ENCODE measurements around the gene SLC35C1. TPM values are rescaled to one million over a fixed set of nuclear protein-coding genes. Genes with fewer than 3 reads are reported as not detected.
"Not testable (repeated sequence)": the region's sequence is repeated elsewhere in the genome, so short reads cannot be mapped to it uniquely, and the experiment has no call there.

The SLC35C1 gene
- total RNA-seq, 1 donor from 2014 or later = 12.0 TPM

DNA sequence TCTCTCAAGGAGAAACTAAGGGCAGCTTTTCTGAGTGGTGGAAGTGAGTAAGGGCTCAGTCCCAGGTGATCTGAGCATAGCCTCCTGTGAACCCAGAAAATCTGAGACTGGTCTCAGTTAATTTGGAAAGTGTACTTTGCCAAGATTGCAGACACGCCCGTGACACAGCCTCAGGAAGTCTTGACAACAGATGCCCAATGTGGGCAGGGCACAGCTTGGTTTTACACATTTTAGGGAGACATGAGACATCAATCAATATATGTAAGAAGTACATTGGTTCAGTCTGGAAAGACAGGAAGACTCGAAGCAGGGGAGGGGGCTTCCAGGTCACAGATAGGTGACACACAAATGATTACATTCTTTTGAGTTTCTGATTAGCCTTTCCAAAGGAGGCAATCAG is 28.8 kb downstream of the SLC35C1 start:
- intact Hi-C loops (cut with DNase I) = no loop called here
- ATAC-seq (no peak), DNase-seq (ENCODE audit: low spot score) (peak; percentile 42)

DNA sequence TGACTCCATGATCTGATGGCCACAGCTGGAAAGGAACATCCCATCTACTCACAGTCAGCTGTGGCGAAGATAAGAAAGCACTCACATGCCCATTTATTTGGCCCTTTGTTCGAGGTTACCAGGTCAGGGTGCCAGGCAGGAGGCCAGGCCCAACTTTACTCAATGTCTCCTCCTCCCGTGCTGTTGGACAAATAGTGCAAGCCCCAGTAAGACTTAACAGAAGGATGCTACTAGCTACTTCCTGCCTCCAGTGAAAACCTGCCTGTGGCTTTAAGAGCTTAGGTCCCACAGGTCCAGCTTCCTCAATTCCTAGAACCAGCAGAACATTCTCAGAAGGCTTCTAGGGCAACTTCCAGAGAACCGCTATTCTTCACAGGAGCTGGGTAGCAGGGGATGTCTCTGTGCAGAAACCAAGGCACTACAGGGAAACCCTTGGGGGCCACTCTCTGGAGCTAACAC is 29.4 kb downstream of the SLC35C1 start:
- DNase-seq (ENCODE audit: low spot score) (peak; percentile 14), ATAC-seq (peak; percentile 90)
- intact Hi-C loops (cut with DNase I) = no loop called here

DNA sequence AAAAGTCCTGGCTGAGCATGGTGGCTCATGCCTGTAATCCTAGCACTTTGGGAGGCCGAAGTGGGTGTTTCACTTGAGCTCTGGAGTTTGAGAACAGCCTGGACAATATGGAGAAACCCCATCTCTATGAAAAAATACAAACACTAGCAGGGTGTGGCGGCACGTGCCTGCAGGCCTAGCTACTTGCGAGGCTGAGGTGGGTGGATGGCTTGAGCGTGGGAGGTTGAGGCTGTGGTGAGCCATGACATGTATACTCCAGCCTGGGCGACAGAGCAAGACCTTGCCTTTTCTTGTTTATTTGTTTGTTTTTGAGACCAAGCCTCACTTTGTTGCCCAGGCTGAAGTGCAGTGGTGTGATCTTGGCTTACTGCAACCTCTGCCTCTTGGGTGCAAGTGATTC is 34.3 kb downstream of the SLC35C1 start:
- DNase-seq (ENCODE audit: low spot score) = no peak
- intact Hi-C loops (cut with DNase I) = no loop called here
- ATAC-seq = no peak

DNA sequence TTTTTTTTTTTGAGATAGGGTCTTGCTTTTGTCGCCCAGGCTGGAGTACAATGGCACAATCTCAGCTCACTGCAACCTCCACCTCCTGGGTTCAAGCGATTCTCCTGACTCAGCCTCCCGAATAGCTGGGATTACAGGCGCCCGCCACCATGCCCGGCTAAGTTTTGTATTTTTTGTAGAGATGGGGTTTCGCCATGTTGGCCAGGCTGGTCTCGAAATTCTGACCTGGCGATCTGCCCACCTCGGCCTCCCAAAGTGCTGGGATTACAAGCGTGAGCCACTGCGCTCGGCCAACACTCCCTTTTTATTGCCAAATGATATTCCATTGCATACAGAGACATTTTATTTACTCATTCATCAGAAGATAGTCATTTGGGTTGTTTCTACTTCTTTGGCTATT is 35.3 kb downstream of the SLC35C1 start:
- ATAC-seq; intact Hi-C loops (cut with DNase I); DNase-seq (ENCODE audit: low spot score): not testable (repeated sequence)

DNA sequence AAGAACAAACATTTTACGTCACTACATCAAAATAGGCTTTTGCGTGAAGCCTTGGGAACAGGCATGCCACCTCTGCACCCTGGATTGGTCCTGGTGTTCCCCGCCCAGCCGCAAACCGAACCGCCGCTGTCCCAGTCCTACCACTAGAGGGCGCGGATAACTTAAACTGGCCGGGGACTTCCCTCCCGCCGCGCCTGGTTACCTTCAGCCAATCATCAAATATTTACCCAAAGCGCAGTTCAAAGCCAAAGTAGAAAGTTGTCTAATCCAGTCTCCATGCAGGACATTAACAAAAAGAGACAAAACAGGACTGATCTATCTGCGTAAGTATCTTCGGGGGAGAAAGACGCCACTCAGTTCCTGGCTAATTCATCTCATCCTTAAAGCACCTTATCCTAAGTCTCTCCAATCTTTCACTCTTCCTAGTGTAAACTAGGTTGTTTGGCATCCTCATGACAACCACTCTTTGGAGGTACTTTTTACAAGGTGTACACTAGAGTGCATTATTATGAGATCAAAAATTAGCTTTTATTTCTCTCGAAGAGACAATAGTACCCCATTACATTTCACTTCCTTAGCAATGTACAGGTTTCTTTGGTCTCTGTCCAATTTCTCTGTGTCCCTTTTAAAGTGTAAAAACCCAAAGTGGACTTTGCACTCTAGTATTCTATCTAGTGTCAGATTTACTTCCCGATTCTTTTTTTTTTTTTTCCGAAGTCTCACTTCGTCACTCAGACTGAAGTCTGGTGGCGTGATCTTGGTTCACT is 38.4 kb downstream of the SLC35C1 start:
- ATAC-seq (peak; percentile 59), DNase-seq (ENCODE audit: low spot score) (peak; percentile 92)
- intact Hi-C loops (cut with DNase I) = no loop called here

DNA sequence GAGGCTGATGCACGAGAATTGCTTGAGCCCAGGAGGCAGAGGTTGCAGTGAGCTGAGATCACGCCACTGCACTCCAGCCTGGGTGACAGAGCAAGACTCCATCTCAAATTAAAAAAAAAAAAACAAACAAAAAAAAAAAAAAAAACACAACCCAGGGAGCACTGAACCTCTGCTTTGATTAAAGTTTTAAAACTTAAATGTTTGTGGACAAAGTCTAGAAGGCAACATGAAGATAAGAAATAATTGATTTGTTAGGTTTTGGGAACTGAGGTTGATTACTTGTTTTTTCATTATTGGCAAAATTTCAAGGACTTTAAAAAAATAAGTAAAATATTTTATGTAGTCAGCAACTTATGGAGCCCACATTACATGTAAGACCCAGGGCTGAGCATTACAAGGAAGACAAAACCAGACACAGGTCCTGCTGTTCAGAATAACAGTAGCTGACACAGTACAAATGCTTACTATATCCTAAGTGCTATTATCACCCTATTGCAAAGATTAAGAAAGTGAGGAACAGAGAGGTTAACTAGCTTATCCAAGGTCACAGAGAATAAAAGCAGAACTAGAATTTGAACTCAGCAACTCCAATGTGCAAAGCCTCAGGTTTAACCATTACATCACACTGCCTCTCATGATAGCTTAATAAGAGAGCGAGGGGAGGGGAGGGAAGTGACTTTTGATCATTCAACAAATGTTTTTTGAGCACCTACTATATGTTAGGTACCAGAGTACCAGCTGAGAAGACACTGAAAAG is 40.1 kb downstream of the SLC35C1 start:
- no peak for ATAC-seq
- intact Hi-C loops (cut with DNase I) = no loop called here

DNA sequence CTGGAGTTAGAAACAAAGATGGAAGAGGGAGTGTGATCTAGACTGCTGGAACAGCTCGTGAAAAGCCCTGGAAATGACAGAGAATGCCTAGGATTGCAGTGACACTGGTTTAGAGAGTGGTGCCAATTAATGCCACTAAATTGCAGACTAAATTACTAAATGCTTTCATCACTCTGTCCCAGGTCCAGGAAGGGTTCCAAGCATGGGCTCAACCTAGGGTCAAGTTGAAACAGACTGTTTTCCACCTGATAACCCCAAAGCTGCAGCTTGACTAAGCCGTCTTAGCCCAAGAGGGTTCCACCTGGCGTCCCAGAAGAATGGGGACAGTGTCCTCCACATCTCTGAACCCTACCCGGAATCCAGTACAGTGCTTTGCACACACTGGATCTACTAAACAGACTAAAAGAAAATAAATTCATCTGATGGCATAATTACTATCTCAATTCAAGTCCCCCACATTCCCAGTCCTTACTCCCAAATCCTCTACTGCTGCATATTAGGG is 41.3 kb downstream of the SLC35C1 start:
- intact Hi-C loops (cut with DNase I) = no loop called here
- ATAC-seq = no peak
- peak; percentile 52 for DNase-seq (ENCODE audit: low spot score)

More for the DNA sequence above, 40.1 kb downstream of the SLC35C1 start:
- no peak for DNase-seq (ENCODE audit: low spot score)

DNA sequence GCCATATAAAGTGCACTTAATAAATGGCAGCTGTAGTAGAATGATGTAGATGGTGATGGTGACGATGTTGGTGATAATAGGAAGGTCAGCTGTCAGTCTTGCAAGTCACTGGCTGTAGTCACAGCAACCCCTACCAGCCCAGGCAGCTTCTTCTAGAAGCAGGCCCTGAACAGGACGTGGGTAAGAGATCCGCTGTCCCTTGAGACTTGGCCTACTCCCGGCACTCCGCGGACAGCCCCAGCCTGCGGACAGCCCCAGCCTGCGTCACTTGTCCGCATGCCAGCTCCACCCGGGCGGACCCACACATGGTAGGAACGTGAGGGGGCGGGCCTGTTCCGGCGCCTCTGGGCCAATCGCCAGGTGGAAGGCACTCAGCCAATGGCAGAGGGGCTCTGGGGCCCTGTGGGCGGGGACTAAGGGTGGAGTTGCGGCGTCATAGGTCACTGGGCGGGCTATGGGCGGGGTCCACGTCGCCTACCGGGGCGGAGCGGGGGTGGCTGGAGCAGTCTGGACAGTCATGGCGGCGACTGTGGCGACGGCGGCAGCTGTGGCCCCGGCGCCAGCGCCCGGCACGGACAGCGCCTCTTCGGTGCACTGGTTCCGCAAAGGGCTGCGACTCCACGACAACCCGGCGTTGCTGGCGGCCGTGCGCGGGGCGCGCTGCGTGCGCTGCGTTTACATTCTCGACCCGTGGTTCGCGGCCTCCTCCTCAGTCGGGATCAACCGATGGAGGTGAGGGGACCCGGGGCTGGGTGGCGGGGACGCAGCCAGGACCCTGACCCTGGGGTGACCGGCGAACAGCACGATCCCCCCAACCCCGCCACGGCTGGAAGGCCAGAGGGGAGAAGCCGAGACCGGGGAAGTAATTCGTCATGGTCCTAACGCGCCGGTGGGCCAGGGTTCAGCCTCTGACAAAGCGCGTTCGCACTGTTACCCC is 42.3 kb downstream of the SLC35C1 start, which contains the start of gene CRY2:
TSS of gene CRY2 (plus strand) at position 502 of the 937 bp plus-strand sequence. CDS start at position 518, 16 bp downstream.
- ATAC-seq (peak; percentile 96), DNase-seq (ENCODE audit: low spot score) (peak; percentile 100)
- intact Hi-C loops (cut with DNase I) = no loop called here

DNA sequence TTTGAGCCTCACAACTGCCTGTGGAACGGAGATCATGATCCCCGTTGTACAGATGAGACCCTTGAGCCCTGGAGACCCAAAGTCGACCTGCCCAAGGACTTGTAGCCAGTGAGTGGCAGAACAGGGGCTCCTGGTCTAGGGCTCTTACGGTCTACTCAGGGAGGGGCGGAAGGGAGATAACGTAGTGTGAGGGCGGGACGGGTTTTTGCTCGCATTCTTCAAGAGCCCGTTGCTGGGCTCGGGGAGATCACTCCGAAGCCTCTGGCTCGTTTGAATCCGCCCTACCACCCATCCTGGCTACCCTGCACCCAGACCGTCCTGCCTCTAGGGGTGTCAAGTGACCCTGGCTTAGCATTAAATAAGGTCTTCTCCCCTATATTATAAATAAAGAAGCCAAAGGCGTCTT is 43.0 kb downstream of the SLC35C1 start:
- ATAC-seq (peak; percentile 8), DNase-seq (ENCODE audit: low spot score) (peak; percentile 69)
- intact Hi-C loops (cut with DNase I) = no loop called here

DNA sequence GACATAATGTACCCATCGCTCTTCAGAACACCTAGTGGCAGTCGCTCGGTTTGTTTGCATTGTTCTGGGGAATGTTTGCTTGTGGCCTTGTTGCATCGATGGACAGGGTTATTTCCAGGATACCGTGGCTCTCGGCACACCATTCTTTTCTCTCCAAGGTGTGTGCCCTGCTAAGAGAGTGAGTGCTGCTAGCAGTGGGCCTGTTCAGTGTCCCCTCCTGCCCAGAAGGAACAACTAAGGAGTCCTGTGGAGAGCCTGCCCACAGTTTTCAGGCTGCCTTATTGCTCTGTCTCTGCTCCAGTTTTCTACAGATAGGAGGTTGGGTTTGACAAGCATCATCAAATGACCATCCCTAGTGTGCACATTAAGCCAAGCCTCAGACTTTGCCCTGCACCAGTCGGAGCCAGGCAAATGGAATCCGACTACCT is 43.7 kb downstream of the SLC35C1 start:
- intact Hi-C loops (cut with DNase I) = no loop called here
- DNase-seq (ENCODE audit: low spot score) = peak; percentile 32
- ATAC-seq = no peak

DNA sequence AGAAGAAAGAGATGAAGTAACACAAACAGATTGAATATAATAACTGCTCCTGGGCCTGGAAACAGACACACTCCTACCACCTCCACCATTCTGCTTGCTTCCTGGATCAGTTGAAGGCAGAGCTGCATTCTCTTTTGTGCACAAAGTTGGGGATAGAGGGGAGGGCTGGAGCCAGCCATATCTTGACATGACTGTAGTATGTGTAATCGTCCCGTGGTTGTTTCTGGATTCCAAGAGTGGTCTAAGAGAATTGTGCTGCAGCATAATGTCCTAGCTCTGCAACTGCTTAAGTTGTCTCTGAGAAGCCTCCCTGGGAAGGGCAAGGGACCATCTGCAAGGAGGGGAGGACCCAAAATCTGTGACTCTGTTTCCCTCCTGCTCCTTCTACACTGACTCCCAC is 45.5 kb downstream of the SLC35C1 start:
- ATAC-seq = no peak
- DNase-seq (ENCODE audit: low spot score) = peak; percentile 18
- intact Hi-C loops (cut with DNase I) = no loop called here

DNA sequence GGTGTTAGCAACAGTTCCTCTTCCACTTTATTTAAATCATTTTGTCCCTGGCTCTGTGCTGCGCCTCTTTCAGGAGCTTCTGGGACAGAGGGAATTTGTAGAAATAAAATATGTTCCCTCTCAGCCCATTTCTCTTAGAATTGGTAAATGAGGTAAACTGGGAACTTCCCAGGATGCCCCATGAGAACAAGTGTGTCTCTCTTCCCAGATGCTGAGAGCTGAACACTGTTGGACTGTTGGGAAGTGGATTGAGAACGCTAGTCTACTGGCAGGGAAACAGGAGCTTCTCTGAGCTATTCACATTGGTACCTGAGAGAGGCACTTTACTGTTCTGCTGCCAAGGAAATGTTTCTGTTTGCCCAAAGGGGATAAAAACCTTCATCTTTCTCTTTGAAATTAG is 46.3 kb downstream of the SLC35C1 start:
- intact Hi-C loops (cut with DNase I) = no loop called here
- peak; percentile 7 for DNase-seq (ENCODE audit: low spot score)
- ATAC-seq = no peak

DNA sequence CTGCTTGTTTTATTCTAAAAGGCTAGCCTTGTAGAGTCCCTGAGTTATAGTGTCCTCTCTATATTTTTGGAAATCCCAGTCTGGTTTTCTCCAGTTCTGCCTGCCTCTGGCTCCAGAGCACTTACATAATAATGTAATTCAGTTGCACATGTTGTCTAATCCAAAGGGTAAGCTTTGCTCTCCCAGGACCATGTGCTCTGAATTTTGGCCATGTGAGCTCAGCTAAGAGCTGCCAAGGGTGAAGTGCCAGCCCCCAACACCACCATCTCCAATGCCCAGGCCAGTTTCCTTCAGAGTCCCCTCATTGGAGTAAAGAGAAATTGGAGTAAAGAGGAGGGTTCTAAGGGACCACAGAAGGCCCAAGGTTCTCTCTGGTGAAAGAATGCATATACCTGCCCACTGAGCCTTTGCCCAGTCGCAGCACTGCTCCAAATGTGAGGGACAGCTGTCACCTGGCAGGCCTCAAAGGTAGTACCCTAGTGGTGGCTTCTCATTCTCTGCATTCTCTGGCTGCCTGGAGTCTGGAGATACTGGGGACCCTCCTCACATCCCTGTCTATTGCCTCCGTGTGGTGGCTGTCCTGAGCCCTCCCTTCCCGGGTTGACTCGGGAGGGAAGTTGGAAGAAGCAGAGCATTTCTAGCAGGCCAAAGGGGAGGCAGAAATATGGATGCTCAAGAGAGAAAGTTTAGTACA is 47.2 kb downstream of the SLC35C1 start:
- intact Hi-C loops (cut with DNase I) = no loop called here
- DNase-seq (ENCODE audit: low spot score) (peak; percentile 38), ATAC-seq (no peak)

DNA sequence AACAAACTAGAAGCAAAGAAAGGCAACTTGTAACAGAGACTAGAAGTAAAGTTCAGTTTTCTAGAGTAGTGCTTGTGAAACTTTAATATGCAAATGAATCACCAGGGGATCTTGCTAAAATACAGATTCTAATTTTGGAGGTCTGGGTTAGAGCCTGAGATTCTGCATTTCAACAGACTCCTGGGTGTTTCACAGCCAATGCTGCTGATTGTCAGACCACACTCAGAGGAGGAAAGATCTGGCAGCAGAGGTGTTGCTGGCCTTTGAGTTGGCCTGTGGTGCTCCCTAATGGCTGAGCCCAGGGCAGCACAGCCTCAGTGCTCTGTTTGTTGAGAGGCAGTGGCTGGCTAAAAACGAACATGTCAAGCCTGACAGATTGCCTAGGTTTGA is 47.8 kb downstream of the SLC35C1 start:
- intact Hi-C loops (cut with DNase I) = no loop called here
- ATAC-seq (peak; percentile 33), DNase-seq (ENCODE audit: low spot score) (peak; percentile 48)

DNA sequence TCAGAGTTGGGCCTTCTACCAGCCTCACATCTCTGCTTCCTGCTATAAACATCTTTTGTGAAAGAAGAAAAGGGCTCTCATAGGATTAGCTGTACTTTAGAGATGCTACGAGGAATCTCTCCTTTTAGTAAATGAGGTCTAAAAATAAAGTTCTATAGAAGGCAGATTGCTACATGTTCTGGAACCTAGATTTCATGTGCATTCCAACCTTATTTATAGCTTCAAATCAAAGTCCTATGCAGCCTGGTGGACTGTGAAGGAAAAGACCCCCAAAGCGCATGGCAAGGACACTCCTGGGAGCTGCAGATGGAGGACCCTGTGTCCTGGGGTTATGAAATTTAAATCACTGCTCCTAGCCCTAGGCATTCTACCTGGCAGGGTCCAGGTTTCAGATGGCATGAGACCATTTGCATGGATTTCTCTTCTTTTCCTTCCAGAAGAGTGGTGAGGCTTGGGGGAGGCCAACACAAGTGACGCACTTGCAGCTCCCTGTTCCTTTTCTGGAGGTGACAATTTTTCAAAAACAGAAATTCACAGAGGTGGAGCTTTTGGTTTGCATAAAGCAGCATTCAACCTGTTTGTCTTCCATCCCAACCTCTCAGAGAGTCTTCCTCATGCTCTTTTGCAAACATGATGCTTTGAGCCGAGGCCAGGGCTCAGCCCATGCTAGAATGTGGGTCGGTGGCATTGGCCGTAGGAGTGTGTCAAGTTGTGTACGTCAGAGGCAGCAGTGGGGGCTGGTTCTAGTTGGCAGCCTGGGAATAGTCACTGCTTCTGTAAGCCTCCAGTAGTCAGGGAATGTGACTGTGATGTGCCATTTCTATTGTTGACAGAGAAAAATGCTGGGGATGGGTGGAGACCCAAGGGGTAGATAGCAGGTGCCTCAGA is 48.6 kb downstream of the SLC35C1 start:
- DNase-seq (ENCODE audit: low spot score) (peak; percentile 59), ATAC-seq (no peak)
- intact Hi-C loops (cut with DNase I) = no loop called here

DNA sequence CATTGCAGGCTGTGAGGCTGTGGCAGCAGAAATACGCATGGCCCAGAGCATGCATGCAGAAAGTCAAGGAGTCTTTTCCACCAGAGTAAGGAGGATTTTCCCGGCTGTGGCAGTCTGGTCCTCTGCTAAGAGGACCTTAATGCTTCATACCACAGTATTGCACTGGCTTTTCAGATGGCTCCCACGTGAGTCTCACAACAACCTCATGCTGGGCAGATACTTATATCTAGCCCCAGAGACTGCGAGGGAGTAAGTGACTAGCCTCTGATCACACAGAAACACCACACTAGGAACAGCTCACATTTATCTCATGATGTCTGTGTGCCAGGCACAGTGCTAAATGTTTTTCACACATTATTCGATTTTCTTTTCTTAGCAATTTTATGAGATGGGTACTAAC is 50.4 kb downstream of the SLC35C1 start:
- intact Hi-C loops (cut with DNase I) = no loop called here
- DNase-seq (ENCODE audit: low spot score) (no peak), ATAC-seq (no peak)

DNA sequence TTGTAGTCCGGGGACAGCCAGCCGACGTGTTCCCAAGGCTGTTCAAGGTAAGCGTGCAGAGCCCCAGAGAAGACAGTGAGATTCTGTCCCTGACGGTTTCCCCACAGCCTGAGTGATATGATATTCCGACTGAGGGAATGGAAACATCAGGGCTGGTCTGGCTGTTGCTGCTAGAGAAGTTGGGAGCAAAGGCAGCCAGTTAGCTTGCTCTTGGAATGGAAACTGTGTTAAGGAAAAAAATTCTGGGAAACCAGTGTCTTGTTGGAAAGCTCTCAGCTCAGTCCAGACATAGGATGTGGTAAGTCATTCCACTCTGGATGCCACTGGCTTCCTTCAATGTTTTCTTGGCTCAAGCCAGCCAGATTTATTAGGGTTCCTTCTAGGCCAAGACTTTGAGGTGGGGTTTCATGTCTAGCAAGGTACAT is 51.1 kb downstream of the SLC35C1 start:
- peak; percentile 29 for ATAC-seq
- intact Hi-C loops (cut with DNase I) = no loop called here
- no peak for DNase-seq (ENCODE audit: low spot score)
